Measurements from ENCODE around the gene TTR. TPM values are rescaled to one million over a fixed set of nuclear protein-coding genes. Genes with fewer than 3 reads are reported as not detected.

Gene TTR
- total and polyA plus RNA-seq, 9 of the 15 experiments (the other 6 are each of a cell fraction or from before 2014, with no cell fraction given): 0.17 to 0.53 TPM; not detected in 7

- TF ChIP-seq CHD7 (IDR thresholded peaks at IDR 0.05; ENCODE audit: low read depth, low read length): no peak
- no peak for TF ChIP-seq ZBTB26 (CRISPR knock-in tag; IDR thresholded peaks at IDR 0.05)
- no peak for TF ChIP-seq NFATC3 (IDR thresholded peaks at IDR 0.05)
- TF ChIP-seq MYNN (IDR thresholded peaks at IDR 0.05): no peak
- TF ChIP-seq MYNN (CRISPR knock-in tag; IDR thresholded peaks at IDR 0.05): no peak
Measured at GRCh38 chr18:31631526-31631925, 39.8 kb downstream of the TTR start (continued).
